Esophagus squamous epithelium (tissue), 4 donors: ENCODE results near the gene LRRC51.
"Not testable (repeated sequence)": the region's sequence is repeated elsewhere in the genome, so short reads cannot be mapped to it uniquely, and the experiment has no call there.

Experiments used
- CTCF ChIP-seq, 6 experiments: fragments of 450-650 bp in 4 of 6; fragments of 200-600 bp in 2 of 6; sonication (generic) in 2 of 6; IDR thresholded peaks; one replicate each; pipeline ENCODE4 v1.5.1; 2016 to 2019; ENCODE audit warnings: antibody characterized with exemption in 6 of 6, mild to moderate bottlenecking in 4 of 6, moderate library complexity in 4 of 6
- POLR2A ChIP-seq, 4 donors: fragments of 450-650 bp; IDR thresholded peaks; one replicate each; pipeline ENCODE4 v1.6.1; 2017; ENCODE audit warnings: antibody characterized with exemption in 4 of 4, mild to moderate bottlenecking in 4 of 4, moderate library complexity in 3 of 4

- TF ChIP-seq CTCF, POLR2A (IDR thresholded peaks at IDR 0.05): not testable (repeated sequence)
Observed at GRCh38 chr11:72142543-72142942, 61.9 kb downstream of the LRRC51 start.
